ENCODE measurements around the gene KLHL30.

The KLHL30 gene

DNA sequence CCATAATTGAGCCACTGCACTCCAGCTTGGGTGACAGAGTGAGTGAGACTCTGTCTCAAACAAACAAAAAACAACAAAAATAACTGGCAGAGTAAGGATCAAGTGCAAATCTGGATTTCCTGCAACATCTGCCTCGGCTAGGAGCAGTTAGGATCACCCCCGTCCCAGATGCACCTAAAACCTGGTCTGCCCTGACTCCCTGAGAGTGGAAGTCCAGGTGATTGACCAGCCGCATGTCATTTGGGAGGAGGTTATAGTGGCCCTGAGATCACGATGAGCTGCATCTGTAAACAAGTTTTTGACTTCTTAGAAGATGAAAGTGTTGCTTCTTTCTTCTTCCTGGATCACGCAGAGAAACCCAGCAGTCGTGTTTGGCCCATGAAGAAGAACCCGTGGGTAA is 43.3 kb upstream of the KLHL30 start:
- no peak overlapping the region for H3K4me3 ChIP-seq (ENCODE audit: low read depth, low read length)
- TF ChIP-seq, protein P1, sequence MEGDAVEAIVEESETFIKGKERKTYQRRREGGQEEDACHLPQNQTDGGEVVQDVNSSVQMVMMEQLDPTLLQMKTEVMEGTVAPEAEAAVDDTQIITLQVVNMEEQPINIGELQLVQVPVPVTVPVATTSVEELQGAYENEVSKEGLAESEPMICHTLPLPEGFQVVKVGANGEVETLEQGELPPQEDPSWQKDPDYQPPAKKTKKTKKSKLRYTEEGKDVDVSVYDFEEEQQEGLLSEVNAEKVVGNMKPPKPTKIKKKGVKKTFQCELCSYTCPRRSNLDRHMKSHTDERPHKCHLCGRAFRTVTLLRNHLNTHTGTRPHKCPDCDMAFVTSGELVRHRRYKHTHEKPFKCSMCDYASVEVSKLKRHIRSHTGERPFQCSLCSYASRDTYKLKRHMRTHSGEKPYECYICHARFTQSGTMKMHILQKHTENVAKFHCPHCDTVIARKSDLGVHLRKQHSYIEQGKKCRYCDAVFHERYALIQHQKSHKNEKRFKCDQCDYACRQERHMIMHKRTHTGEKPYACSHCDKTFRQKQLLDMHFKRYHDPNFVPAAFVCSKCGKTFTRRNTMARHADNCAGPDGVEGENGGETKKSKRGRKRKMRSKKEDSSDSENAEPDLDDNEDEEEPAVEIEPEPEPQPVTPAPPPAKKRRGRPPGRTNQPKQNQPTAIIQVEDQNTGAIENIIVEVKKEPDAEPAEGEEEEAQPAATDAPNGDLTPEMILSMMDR (IDR thresholded peaks at IDR 0.05; ENCODE audit: low read depth, low read length) = no peak

DNA sequence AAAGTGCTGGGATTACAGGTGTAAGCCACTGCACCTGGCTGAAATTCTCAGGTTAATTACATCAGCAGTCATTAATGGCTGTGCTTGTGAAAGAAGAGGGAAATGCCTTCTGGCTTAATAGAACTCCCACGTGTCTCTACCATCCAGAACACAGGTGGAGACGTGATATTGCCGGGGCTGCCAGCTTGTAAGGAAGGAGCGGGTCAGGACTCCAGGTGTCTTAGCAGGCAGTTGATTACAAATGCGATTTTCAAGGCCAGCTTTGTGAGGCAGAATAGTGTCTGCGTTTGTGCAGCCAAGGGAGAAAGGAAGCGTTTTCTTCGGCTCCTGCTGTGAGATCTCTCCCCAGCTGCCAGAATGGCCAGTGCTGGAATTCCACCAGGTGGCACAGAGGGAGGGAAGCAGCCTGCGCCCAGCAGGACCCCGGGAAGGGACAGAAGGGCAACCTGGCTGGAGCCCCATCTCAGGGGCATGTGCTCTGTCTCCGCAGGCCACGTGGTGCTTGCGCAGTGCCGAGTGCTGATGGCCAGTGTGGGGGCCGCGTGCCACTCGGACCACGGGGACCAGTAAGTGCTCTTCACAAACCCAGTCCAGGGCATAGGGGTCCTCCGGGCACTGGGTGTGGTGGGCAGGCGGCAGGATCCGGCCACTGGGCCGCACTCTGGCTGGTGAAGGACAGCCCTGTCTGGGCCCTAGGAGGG is 42.0 kb upstream of the KLHL30 start:
- TF ChIP-seq, protein P1 (IDR thresholded peaks at IDR 0.05; ENCODE audit: low read depth, low read length) = no peak
- H3K4me3 ChIP-seq (ENCODE audit: low read depth, low read length) = no peak overlapping the region

DNA sequence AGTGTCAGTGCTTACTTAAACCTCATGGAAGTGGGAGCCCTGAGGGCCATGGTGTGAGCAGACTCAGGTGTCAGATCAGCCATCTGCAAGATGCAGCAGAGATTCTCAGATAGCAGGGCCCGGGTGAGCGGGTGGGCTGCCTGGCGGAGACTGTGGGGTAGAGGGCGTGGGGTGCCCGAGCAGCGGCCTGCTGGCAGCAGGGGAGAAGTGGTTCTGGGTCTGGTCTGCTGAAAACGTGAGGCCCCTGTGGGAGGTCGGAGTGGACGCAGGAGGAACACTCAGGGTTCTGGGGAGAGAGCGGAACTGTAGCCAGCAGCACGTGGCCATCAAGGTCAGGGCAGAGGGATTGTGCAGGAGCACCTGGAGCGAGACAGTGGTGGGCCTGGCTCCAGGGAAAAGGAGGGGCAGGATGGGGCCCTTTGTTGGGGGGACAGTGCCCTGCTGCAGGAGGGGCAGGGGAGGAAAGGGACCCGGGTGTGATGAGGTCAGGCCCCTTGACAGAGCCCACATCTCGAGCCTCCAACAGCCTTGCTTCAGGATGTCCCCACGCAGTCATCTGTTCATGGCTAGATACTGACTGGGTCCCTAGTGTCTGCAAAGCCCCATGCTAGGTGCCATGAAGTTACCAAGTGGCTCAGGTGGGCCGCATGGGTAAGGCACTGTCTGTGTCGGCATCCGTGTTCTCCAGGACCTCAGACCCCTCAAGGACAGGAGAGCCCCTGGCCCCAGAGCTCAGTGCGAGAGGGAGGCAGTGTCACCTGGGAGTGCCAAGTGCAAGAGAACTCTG is 41.1 kb upstream of the KLHL30 start:
- no peak overlapping the region for H3K4me3 ChIP-seq (ENCODE audit: low read depth, low read length)
- TF ChIP-seq, protein P1 (IDR thresholded peaks at IDR 0.05; ENCODE audit: low read depth, low read length) = no peak

DNA sequence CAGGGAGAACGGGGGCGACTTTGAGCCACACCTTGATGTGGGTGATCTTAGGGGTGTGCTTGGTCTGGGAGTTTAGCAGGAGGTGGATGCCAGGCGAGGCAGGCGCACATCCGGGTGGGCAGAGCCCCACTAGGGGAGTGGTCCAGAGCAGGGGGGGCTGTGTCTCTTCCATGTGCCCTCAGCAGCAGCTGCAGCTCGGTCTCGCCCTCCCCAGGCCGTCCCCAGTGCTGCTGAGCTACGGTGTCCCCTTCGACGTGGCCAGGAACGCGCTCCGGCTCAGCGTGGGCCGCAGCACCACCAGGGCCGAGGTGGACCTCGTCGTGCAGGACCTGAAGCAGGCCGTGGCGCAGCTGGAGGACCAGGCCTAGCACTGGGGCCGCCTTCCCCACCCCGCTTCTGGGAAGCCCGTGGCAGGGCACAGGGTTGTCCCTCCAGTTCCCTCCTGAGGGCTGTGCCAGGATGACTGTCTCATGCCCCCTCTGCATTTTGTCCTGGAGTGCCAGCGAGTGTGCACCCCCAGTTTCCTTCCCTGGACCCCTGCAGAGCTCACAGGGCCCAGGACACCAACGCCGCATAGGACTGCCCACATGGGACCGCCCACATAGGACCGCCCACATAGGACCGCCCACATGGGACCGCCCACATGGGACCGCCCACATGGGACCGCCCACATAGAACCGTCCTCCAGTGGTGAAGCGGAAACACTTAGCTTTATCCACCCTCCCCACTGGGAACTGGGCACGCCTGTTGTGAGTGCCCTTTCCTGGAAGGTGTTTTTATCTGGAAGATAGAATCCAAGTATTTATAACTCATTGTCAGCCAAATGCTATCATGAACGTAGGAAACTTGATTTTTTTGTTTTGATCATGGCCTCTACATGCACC is 40.2 kb upstream of the KLHL30 start:
- H3K4me3 ChIP-seq (ENCODE audit: low read depth, low read length) = no peak overlapping the region
- TF ChIP-seq, protein P1 (IDR thresholded peaks at IDR 0.05; ENCODE audit: low read depth, low read length) = no peak

DNA sequence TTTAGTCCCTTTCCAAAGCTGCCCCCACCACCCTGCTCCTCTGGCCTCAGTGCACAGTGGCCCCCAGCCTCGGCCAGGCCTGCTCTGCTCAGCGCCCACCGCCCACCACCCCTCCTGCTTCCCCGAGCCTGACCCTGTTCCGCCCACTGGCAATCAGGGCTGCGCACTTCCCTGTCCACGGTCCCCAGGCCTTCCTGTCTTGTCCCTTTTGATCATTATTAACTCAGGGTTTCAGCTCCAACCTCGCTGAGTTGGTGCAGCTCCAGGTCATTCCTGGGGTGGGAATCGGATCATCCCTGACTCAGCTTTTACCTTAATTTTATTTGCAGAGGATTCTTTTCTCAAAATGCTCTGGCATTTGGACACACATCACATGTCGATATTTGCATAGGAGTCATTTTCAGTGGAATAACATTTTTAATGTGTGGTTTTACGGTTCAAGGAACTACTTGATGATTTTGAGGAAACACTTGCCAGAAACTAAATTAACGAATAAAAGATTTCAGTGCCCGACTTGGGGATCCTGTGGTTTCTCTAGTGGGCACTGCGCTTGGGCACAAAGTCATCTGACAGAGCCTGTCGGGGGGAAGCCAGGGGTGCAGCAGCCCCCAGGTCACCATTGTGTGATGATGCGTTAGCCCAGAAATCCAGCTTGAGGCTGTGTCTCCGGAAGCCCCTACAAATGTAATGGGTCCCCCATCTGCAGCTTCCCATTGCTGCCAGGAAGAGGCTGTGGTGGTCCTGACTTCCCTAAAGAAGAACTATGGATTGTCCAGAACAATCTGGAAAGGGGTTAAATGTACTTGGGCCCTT is 39.4 kb upstream of the KLHL30 start:
- TF ChIP-seq, protein P1 (IDR thresholded peaks at IDR 0.05; ENCODE audit: low read depth, low read length) = no peak
- H3K4me3 ChIP-seq (ENCODE audit: low read depth, low read length) = no peak overlapping the region

DNA sequence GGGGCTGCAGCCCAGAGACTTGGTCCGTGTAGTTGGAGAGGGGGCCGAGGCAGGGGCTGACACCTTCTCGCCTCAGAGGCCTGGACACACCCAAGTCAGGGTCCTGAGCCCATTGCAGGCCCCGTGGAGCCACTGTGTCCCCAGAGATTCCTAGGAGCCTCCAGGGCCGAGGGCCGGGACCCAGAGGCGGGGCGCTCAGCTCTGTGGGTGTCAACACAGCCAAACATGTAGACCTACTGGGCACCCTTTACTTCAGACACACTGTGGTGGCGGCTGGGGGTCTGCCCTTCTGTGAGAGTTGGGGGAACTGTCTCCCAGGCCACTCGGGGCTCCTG is 38.8 kb upstream of the KLHL30 start:
- TF ChIP-seq, protein P1 (IDR thresholded peaks at IDR 0.05; ENCODE audit: low read depth, low read length) = no peak
- H3K4me3 ChIP-seq (ENCODE audit: low read depth, low read length) = no peak overlapping the region
